Measurements from ENCODE around the gene SLC17A7.
A peak's percentile ranks its signal among the peaks of the same experiment; 100 is the strongest.

The SLC17A7 gene

GRCh38 chr19:49393881-49394280 lies 47.4 kb downstream of the SLC17A7 start:
- H3K4me3 ChIP-seq (ENCODE audit: low read length), result no peak overlapping the region
- H3K4me2 ChIP-seq (ENCODE audit: low read length), result no peak overlapping the region
- H3F3A ChIP-seq (ENCODE audit: control insufficient read depth, insufficient read depth), result peaks cover 6% of the 10 kb centered on the region
- H4K20me1 ChIP-seq (ENCODE audit: control insufficient read depth, insufficient read depth, low read depth, low read length), result no peaks in the 10 kb centered on the region
- no peaks in the 10 kb centered on the region for H3K9me3 ChIP-seq (ENCODE audit: control insufficient read depth, insufficient read depth, low read length)
- H3K27ac ChIP-seq (ENCODE audit: low read depth, low read length), result no peak overlapping the region
- peaks cover 37% of the 10 kb centered on the region for H3K4me1 ChIP-seq (ENCODE audit: control insufficient read depth, low read length)
- no peaks in the 10 kb centered on the region for H3K27me3 ChIP-seq (ENCODE audit: control insufficient read depth, low read length)
- no peaks in the 10 kb centered on the region for H3K36me3 ChIP-seq (ENCODE audit: control insufficient read depth, low read length)
- no peaks in the 10 kb centered on the region for H3K79me2 ChIP-seq (ENCODE audit: control insufficient read depth, low read length)
- no peaks in the 10 kb centered on the region for H3K9me2 ChIP-seq (replicated peaks; ENCODE audit: control insufficient read depth, low read length)
- TF ChIP-seq CTCF (IDR thresholded peaks at IDR 0.05; ENCODE audit: low read depth, low read length, poor library complexity, severe bottlenecking) (no peak), EZH2phosphoT487 (IDR thresholded peaks at IDR 0.05; ENCODE audit: borderline replicate concordance, low read length) (no peak)

GRCh38 chr19:49391581-49392399 lies 49.5 kb downstream of the SLC17A7 start:
- TF ChIP-seq EZH2phosphoT487 (IDR thresholded peaks at IDR 0.05; ENCODE audit: borderline replicate concordance, low read length), result no peak
- TF ChIP-seq CTCF (IDR thresholded peaks at IDR 0.05; ENCODE audit: low read depth, low read length, poor library complexity, severe bottlenecking), result peak; percentile 96
- no peaks in the 10 kb centered on the region for H3K36me3 ChIP-seq (ENCODE audit: control insufficient read depth, low read length)
- peak overlapping the region; percentile 39 for H3K27ac ChIP-seq (ENCODE audit: low read depth, low read length)
- peaks cover 9% of the 10 kb centered on the region for H3F3A ChIP-seq (ENCODE audit: control insufficient read depth, insufficient read depth)
- peak overlapping the region; percentile 26 for H3K4me3 ChIP-seq (ENCODE audit: low read length)
- no peaks in the 10 kb centered on the region for H4K20me1 ChIP-seq (ENCODE audit: control insufficient read depth, insufficient read depth, low read depth, low read length)
- no peaks in the 10 kb centered on the region for H3K79me2 ChIP-seq (ENCODE audit: control insufficient read depth, low read length)
- H3K9me3 ChIP-seq (ENCODE audit: control insufficient read depth, insufficient read depth, low read length), result no peaks in the 10 kb centered on the region
- no peaks in the 10 kb centered on the region for H3K9me2 ChIP-seq (replicated peaks; ENCODE audit: control insufficient read depth, low read length)
- H3K4me1 ChIP-seq (ENCODE audit: control insufficient read depth, low read length), result peaks cover 57% of the 10 kb centered on the region
- no peaks in the 10 kb centered on the region for H3K27me3 ChIP-seq (ENCODE audit: control insufficient read depth, low read length)
- peak overlapping the region; percentile 57 for H3K4me2 ChIP-seq (ENCODE audit: low read length)

- peak overlapping the region; percentile 39 for H3K27ac ChIP-seq (ENCODE audit: low read depth, low read length)
- H3K4me1 ChIP-seq (ENCODE audit: control insufficient read depth, low read length), result peaks cover 59% of the 10 kb centered on the region
- no peaks in the 10 kb centered on the region for H3K36me3 ChIP-seq (ENCODE audit: control insufficient read depth, low read length)
- TF ChIP-seq EZH2phosphoT487 (IDR thresholded peaks at IDR 0.05; ENCODE audit: borderline replicate concordance, low read length) (no peak), CTCF (IDR thresholded peaks at IDR 0.05; ENCODE audit: low read depth, low read length, poor library complexity, severe bottlenecking) (no peak)
- H3K4me2 ChIP-seq (ENCODE audit: low read length), result peak overlapping the region; percentile 57
- no peaks in the 10 kb centered on the region for H3K9me3 ChIP-seq (ENCODE audit: control insufficient read depth, insufficient read depth, low read length)
- H4K20me1 ChIP-seq (ENCODE audit: control insufficient read depth, insufficient read depth, low read depth, low read length), result no peaks in the 10 kb centered on the region
- H3K79me2 ChIP-seq (ENCODE audit: control insufficient read depth, low read length), result no peaks in the 10 kb centered on the region
- peaks cover 9% of the 10 kb centered on the region for H3F3A ChIP-seq (ENCODE audit: control insufficient read depth, insufficient read depth)
- no peaks in the 10 kb centered on the region for H3K27me3 ChIP-seq (ENCODE audit: control insufficient read depth, low read length)
- H3K4me3 ChIP-seq (ENCODE audit: low read length), result peak overlapping the region; percentile 21
- no peaks in the 10 kb centered on the region for H3K9me2 ChIP-seq (replicated peaks; ENCODE audit: control insufficient read depth, low read length)
Observed at GRCh38 chr19:49390929-49391359, 50.4 kb downstream of the SLC17A7 start.
